Activated CD4-positive, alpha-beta T cell treated with anti-CD3 and anti-CD28 coated beads, Interleukin-10, Interleukin-2, amounts not matched to agents 100 ng/mL and 50 ng/mL, durations not matched to agents 16 hours and 8 hours (primary cell): ENCODE measurements around the gene LTB4R.
A peak's percentile ranks its signal among the peaks of the same experiment; 100 is the strongest.

Experiments used
- DNase-seq: peaks from one replicate; pipeline ENCODE4 v3.0.0-alpha.2; 2020

Gene LTB4R

GRCh38 chr14:24310646-24311604 lies at the start of gene LTB4R:
LTB4R (plus strand) TSS chr14:24311502; CDS start chr14:24315652, 4,150 bp downstream.
- peak; percentile 80 for DNase-seq

- DNase-seq = no peak
Measured at GRCh38 chr14:24261969-24262327, 49.4 kb upstream of the LTB4R start.

- no peak for DNase-seq
Measured at GRCh38 chr14:24262821-24263733, 48.2 kb upstream of the LTB4R start, which contains the start of gene TGM1. TGM1 (minus strand) TSS chr14:24263177; CDS start chr14:24262352, 825 bp downstream.

GRCh38 chr14:24263848-24264247 lies 47.5 kb upstream of the LTB4R start:
- DNase-seq = no peak

- no peak for DNase-seq
Measured at GRCh38 chr14:24264298-24264697, 47.0 kb upstream of the LTB4R start.

- DNase-seq = no peak
Measured at GRCh38 chr14:24266344-24267244, 44.7 kb upstream of the LTB4R start.

- no peak for DNase-seq
Measured at GRCh38 chr14:24267516-24267915, 43.8 kb upstream of the LTB4R start.

GRCh38 chr14:24268225-24268624 lies 43.1 kb upstream of the LTB4R start:
- DNase-seq = no peak

- DNase-seq = no peak
Measured at GRCh38 chr14:24269368-24269767, 41.9 kb upstream of the LTB4R start.

GRCh38 chr14:24269910-24270536 lies 41.3 kb upstream of the LTB4R start:
- no peak for DNase-seq

GRCh38 chr14:24270537-24271133 lies 40.7 kb upstream of the LTB4R start:
- DNase-seq = no peak

GRCh38 chr14:24271134-24271833 lies 40.0 kb upstream of the LTB4R start, which contains the start of gene RABGGTA:
RABGGTA (minus strand) TSS chr14:24271597; CDS start chr14:24271115, 482 bp downstream.
- DNase-seq = peak; percentile 92

GRCh38 chr14:24271834-24272263 lies 39.5 kb upstream of the LTB4R start:
- DNase-seq = no peak

- no peak for DNase-seq
Measured at GRCh38 chr14:24272467-24272866, 38.8 kb upstream of the LTB4R start.

- DNase-seq = no peak
Measured at GRCh38 chr14:24273422-24273998, 37.8 kb upstream of the LTB4R start.

- peak; percentile 92 for DNase-seq
Measured at GRCh38 chr14:24274101-24274543, 37.2 kb upstream of the LTB4R start.

- no peak for DNase-seq
Measured at GRCh38 chr14:24277071-24277470, 34.2 kb upstream of the LTB4R start.

- DNase-seq = no peak
Measured at GRCh38 chr14:24277606-24278321, 33.5 kb upstream of the LTB4R start.

GRCh38 chr14:24278424-24278823 lies 32.9 kb upstream of the LTB4R start:
- no peak for DNase-seq
